ENCODE results near the gene ZIC1.

ZIC1 gene

GRCh38 chr3:147424581-147425387, 15.6 kb downstream of the ZIC1 start:
- DNase-seq = no peak

GRCh38 chr3:147425388-147425850, 16.3 kb downstream of the ZIC1 start:
- no peak for DNase-seq

- DNase-seq = no peak
Observed at GRCh38 chr3:147426931-147427330, 17.8 kb downstream of the ZIC1 start.

- DNase-seq = no peak
Observed at GRCh38 chr3:147427746-147428145, 18.6 kb downstream of the ZIC1 start.

- no peak for DNase-seq
Observed at GRCh38 chr3:147428326-147428725, 19.2 kb downstream of the ZIC1 start.

- DNase-seq = no peak
Observed at GRCh38 chr3:147428754-147429153, 19.6 kb downstream of the ZIC1 start.

- no peak for DNase-seq
Observed at GRCh38 chr3:147431751-147432150, 22.6 kb downstream of the ZIC1 start.

- DNase-seq = no peak
Observed at GRCh38 chr3:147447224-147447623, 38.1 kb downstream of the ZIC1 start.

- DNase-seq = no peak
Observed at GRCh38 chr3:147449669-147450068, 40.5 kb downstream of the ZIC1 start.

GRCh38 chr3:147458995-147459704, 50.0 kb downstream of the ZIC1 start:
- DNase-seq = no peak

- DNase-seq = no peak
Observed at GRCh38 chr3:147462856-147463255, 53.7 kb downstream of the ZIC1 start.

Measured in right forelimb (tissue), 1 donor.